ENCODE measurements around the gene OSBPL10. TPM values are rescaled to one million over a fixed set of nuclear protein-coding genes. Genes with fewer than 3 reads are reported as not detected.

Gene OSBPL10
- polyA plus RNA-seq, 1 donor from 2014 or later = 2.0 TPM

- H3K4me3 ChIP-seq (ENCODE audit: low read length) = no peak overlapping the region
- H4K20me1 ChIP-seq (ENCODE audit: insufficient read depth) = no peaks in the 10 kb centered on the region
- no peaks in the 10 kb centered on the region for H3K79me2 ChIP-seq (replicated peaks; ENCODE audit: insufficient read depth, low read length)
Observed at GRCh38 chr3:31946484-31947081, 34.5 kb downstream of the OSBPL10 start.

GRCh38 chr3:31945738-31946052 is 35.4 kb downstream of the OSBPL10 start:
- H3K36me3 ChIP-seq (ENCODE audit: insufficient read depth, low read length) = no peaks in the 10 kb centered on the region
- no peak overlapping the region for H3K27ac ChIP-seq (ENCODE audit: low read length)
- no peak for TF ChIP-seq TAF1 (IDR thresholded peaks at IDR 0.05; ENCODE audit: low read depth)
- no peak for TF ChIP-seq EZH2 (IDR thresholded peaks at IDR 0.05; ENCODE audit: borderline replicate concordance, insufficient read depth, low read length, poor library complexity, severe bottlenecking)
- TF ChIP-seq CTCF (IDR thresholded peaks at IDR 0.05; ENCODE audit: poor library complexity, severe bottlenecking) = no peak
- no peak for TF ChIP-seq POLR2AphosphoS5 (IDR thresholded peaks at IDR 0.05)
- H3K9me3 ChIP-seq (ENCODE audit: low read length) = no peaks in the 10 kb centered on the region
- H3K27me3 ChIP-seq (ENCODE audit: insufficient read depth, low read depth, low read length) = no peaks in the 10 kb centered on the region
- H2AFZ ChIP-seq (ENCODE audit: low read depth, low read length) = no peak overlapping the region
- H3K9ac ChIP-seq (ENCODE audit: low read length) = no peak overlapping the region
- H3K9me2 ChIP-seq (ENCODE audit: insufficient read depth, low read length) = no peaks in the 10 kb centered on the region
- no peak overlapping the region for H3K4me3 ChIP-seq (ENCODE audit: low read length)
- H3K4me2 ChIP-seq (ENCODE audit: low read length) = no peak overlapping the region
- H3K79me2 ChIP-seq (replicated peaks; ENCODE audit: insufficient read depth, low read length) = no peaks in the 10 kb centered on the region
- H3F3A ChIP-seq (ENCODE audit: insufficient read depth, low read length, poor library complexity, severe bottlenecking) = no peaks in the 10 kb centered on the region
- no peaks in the 10 kb centered on the region for H4K20me1 ChIP-seq (ENCODE audit: insufficient read depth)

More at GRCh38 chr3:31946484-31947081, 34.5 kb downstream of the OSBPL10 start:
- Histone ChIP-seq H3K9me2 (ENCODE audit: insufficient read depth, low read length) (no peaks in the 10 kb centered on the region), H3K27ac (ENCODE audit: low read length) (no peak overlapping the region), H3K9me3 (ENCODE audit: low read length) (no peaks in the 10 kb centered on the region), H3K4me2 (ENCODE audit: low read length) (no peak overlapping the region), H3K27me3 (ENCODE audit: insufficient read depth, low read depth, low read length) (no peaks in the 10 kb centered on the region), H3F3A (ENCODE audit: insufficient read depth, low read length, poor library complexity, severe bottlenecking) (no peaks in the 10 kb centered on the region), H3K9ac (ENCODE audit: low read length) (no peak overlapping the region), H2AFZ (ENCODE audit: low read depth, low read length) (no peak overlapping the region), H3K36me3 (ENCODE audit: insufficient read depth, low read length) (no peaks in the 10 kb centered on the region)
- no peak for TF ChIP-seq EZH2 (IDR thresholded peaks at IDR 0.05; ENCODE audit: borderline replicate concordance, insufficient read depth, low read length, poor library complexity, severe bottlenecking)
- TF ChIP-seq TAF1 (IDR thresholded peaks at IDR 0.05; ENCODE audit: low read depth) = no peak
- no peak for TF ChIP-seq SMC3 (conservative IDR thresholded peaks at IDR 0.05; ENCODE audit: poor library complexity)
- TF ChIP-seq CTCF (IDR thresholded peaks at IDR 0.05; ENCODE audit: poor library complexity, severe bottlenecking) = no peak
- TF ChIP-seq, protein P1, sequence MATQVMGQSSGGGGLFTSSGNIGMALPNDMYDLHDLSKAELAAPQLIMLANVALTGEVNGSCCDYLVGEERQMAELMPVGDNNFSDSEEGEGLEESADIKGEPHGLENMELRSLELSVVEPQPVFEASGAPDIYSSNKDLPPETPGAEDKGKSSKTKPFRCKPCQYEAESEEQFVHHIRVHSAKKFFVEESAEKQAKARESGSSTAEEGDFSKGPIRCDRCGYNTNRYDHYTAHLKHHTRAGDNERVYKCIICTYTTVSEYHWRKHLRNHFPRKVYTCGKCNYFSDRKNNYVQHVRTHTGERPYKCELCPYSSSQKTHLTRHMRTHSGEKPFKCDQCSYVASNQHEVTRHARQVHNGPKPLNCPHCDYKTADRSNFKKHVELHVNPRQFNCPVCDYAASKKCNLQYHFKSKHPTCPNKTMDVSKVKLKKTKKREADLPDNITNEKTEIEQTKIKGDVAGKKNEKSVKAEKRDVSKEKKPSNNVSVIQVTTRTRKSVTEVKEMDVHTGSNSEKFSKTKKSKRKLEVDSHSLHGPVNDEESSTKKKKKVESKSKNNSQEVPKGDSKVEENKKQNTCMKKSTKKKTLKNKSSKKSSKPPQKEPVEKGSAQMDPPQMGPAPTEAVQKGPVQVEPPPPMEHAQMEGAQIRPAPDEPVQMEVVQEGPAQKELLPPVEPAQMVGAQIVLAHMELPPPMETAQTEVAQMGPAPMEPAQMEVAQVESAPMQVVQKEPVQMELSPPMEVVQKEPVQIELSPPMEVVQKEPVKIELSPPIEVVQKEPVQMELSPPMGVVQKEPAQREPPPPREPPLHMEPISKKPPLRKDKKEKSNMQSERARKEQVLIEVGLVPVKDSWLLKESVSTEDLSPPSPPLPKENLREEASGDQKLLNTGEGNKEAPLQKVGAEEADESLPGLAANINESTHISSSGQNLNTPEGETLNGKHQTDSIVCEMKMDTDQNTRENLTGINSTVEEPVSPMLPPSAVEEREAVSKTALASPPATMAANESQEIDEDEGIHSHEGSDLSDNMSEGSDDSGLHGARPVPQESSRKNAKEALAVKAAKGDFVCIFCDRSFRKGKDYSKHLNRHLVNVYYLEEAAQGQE (IDR thresholded peaks at IDR 0.05; ENCODE audit: borderline replicate concordance) = no peak
- TF ChIP-seq EP300 (conservative IDR thresholded peaks at IDR 0.05; ENCODE audit: poor library complexity, severe bottlenecking) = no peak
- no peak for TF ChIP-seq POLR2AphosphoS5 (IDR thresholded peaks at IDR 0.05)
- TF ChIP-seq MXI1 (conservative IDR thresholded peaks at IDR 0.05; ENCODE audit: poor library complexity, severe bottlenecking) = no peak
- TF ChIP-seq RAD21 (conservative IDR thresholded peaks at IDR 0.05) = no peak

Data from neural cell (in vitro differentiated cells).